Adrenal gland (tissue), 12 donors: ENCODE data around the gene GPR132. TPM values are rescaled to one million over a fixed set of nuclear protein-coding genes. Genes with fewer than 3 reads are reported as not detected.

ENCODE experiments used
- DNase-seq, 7 donors: peaks; one replicate each; pipeline ENCODE4 v3.0.0-alpha.2; 2019 to 2020
- H3K27ac ChIP-seq, 5 donors: fragments of 200-600 bp; sonication (generic) in 4 of 5; 1 replicate in 3 of 5; 2 replicates in 2 of 5; pipeline versions ENCODE4 v1.5.1 to v1.8.0; 2016 to 2020; ENCODE audit warnings: mild to moderate bottlenecking in 1 of 5
- H3K27me3 ChIP-seq: fragments of 200-600 bp; 2 replicates; pipeline ENCODE4 v1.8.0; 2021
- H3K36me3 ChIP-seq, 2 donors: fragments of 200-600 bp; replicated peaks in 1 of 2; 1 replicate in 1 of 2; 2 replicates in 1 of 2; pipeline versions ENCODE4 v1.5.1 to v1.8.0; 2018 to 2022
- H3K4me1 ChIP-seq, 2 donors: fragments of 200-600 bp; replicated peaks in 1 of 2; 1 replicate in 1 of 2; 2 replicates in 1 of 2; pipeline versions ENCODE4 v1.5.1 to v1.8.0; 2018 to 2021
- H3K4me3 ChIP-seq, 4 donors: fragments of 200-600 bp; sonication (generic) in 3 of 4; one replicate each; pipeline ENCODE4 v1.5.1; 2016 to 2018
- H3K9me3 ChIP-seq, 3 donors: fragments of 200-600 bp; sonication (generic) in 1 of 3; replicated peaks in 1 of 3; 1 replicate in 2 of 3; 2 replicates in 1 of 3; pipeline versions ENCODE4 v1.5.1 to v1.8.0; 2016 to 2021
- POLR2A ChIP-seq, 2 donors: fragments of 450-650 bp; IDR thresholded peaks; one replicate each; pipeline ENCODE4 v1.6.1; 2017; ENCODE audit warnings: antibody characterized with exemption in 2 of 2, mild to moderate bottlenecking in 2 of 2, moderate library complexity in 1 of 2
- WGBS, 4 donors: extraction: QIAGEN DNeasy Blood & Tissue Kit in 2 of 4; methylation state at CpG; one replicate each; pipeline versions ENCODE4 v1.1.5 to v1.1.7; 2013 to 2017; 5-methylcytosine and 5-hydroxymethylcytosine counted together
- intact Hi-C, 2 donors: fragments of 100-400 bp; cut with DNase I; formaldehyde crosslinking; loops; one replicate each; pipeline versions ENCODE4 v1.14.1 to v1.15.0; 2022 to 2023
- polyA plus RNA-seq, 3 donors: library from polyadenylated mRNA; stranded (reverse); fragments of 200-250 nt in 2 of 3; fragments of 350-450 nt in 1 of 3; fragmentation: Illumina TruSeq in 1 of 3; extraction: RNeasy Lipid Tissue Mini Kit (QIAGEN cat#74804) in 1 of 3; gene quantifications; one replicate each; pipeline ENCODE4 v1.2.3, GENCODE V29; 2013 to 2014
- total RNA-seq, 9 donors: library from RNA; depleted of rRNA in 4 of 9; stranded (reverse); fragments of >200 nt in 4 of 9; fragments of 120-200 nt in 1 of 9; fragmentation: NEBNext Ultra II Directional in 1 of 9; extraction: Animal tissue kit (Norgen Biotek cat#: 25700) in 1 of 9; gene quantifications; one replicate each; pipeline versions ENCODE4 v1.1.0 to v1.2.4, GENCODE V29; 2013 to 2023
- TF ChIP-seq, protein P1 (sequence below), 6 experiments: fragments of 450-650 bp in 4 of 6; fragments of 200-600 bp in 2 of 6; sonication (generic) in 1 of 6; IDR thresholded peaks; 1 replicate in 5 of 6; 2 replicates in 1 of 6; pipeline versions ENCODE4 v1.5.1 to v1.8.0; 2016 to 2021; ENCODE audit warnings: antibody characterized with exemption in 6 of 6, mild to moderate bottlenecking in 2 of 6, moderate library complexity in 1 of 6
- donor health status: healthy with polysubstance abuse.
- donor health status: Bipolar disorder and iron deficiency.
- donor health status: DM: yes; HTN: yes; CAD: no.
- donor health status: DM: no; HTN: no; CAD: no.
- donor health status: DM: no; HTN: no; CAD: no.
- donor health status: DM: yes; HTN: yes; CAD: no.

The GPR132 gene
- total and polyA plus RNA-seq, 12 donors, result 0.17 to 11.7 (median 1.6) TPM

- intact Hi-C loops, result no loop called here
- TF ChIP-seq, protein P1, sequence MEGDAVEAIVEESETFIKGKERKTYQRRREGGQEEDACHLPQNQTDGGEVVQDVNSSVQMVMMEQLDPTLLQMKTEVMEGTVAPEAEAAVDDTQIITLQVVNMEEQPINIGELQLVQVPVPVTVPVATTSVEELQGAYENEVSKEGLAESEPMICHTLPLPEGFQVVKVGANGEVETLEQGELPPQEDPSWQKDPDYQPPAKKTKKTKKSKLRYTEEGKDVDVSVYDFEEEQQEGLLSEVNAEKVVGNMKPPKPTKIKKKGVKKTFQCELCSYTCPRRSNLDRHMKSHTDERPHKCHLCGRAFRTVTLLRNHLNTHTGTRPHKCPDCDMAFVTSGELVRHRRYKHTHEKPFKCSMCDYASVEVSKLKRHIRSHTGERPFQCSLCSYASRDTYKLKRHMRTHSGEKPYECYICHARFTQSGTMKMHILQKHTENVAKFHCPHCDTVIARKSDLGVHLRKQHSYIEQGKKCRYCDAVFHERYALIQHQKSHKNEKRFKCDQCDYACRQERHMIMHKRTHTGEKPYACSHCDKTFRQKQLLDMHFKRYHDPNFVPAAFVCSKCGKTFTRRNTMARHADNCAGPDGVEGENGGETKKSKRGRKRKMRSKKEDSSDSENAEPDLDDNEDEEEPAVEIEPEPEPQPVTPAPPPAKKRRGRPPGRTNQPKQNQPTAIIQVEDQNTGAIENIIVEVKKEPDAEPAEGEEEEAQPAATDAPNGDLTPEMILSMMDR (IDR thresholded peaks at IDR 0.05), result no peak
- TF ChIP-seq POLR2A (IDR thresholded peaks at IDR 0.05), result no peak
- Histone ChIP-seq H3K4me3 (no peak overlapping the region), H3K27me3 (peaks cover 13% of the 10 kb centered on the region), H3K4me1 (peaks cover 10 to 29% of the 10 kb centered on the region in 2 donors), H3K27ac (peak overlapping the region in 1 of 5 donors; percentile 76), H3K9me3 (no peaks in the 10 kb centered on the region), H3K36me3 (no peaks in the 10 kb centered on the region)
- 72 to 94% (median 82%) methylated on average over 3 to 24 of the region's 24 CpGs for WGBS, 4 donors
- peak in 1 of 7 donors; percentile 10 for DNase-seq
These were observed 23.8 kb upstream of the GPR132 start for GRCh38 chr14:105088812-105089745.

DNA sequence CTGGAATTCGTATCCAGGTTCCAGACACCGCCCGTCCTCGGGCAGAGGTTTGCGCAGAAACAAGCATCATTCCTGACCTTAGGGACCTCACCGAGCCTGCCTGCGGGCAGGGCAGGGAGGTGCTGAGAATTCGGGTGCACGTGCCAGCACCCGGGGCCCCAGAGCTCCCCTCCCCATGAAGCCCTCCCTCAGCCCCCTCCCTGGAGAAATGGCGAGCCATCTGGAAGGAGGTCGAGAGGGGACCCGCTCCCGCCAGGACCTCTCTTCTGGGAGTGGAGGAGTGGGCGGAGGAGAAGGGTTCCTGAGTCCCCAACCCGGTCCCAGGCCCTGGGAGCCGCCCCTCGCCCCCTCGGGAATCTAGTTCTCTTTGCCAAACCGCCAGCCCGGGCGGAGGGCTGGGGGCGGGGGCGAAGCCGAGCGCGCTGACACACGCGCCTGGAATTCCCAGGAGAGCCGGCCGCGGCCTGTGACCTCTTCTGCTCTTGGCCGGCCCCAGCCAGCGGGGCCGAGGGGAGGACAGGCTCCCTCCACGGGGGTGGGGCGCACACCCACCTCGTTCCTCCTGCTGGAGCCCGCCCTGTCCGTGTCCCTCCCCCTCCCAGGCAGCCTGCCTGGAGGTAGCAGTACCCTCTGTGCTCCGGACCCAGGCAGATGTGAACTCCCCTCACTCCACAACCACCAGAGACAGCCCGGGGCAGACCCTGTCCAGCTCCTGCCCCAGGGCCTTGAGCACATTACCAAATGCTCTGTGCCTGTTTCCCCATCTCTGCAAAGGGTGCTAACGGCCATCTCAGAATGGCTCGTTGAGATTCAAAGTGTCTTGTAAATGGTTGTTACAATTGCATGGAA is 23.0 kb upstream of the GPR132 start:
- Histone ChIP-seq H3K27ac (peak overlapping the region in 1 of 5 donors; percentile 76), H3K4me3 (peak overlapping the region in 1 of 4 donors; percentile 53), H3K27me3 (peaks cover 13% of the 10 kb centered on the region), H3K4me1 (peaks cover 10 to 25% of the 10 kb centered on the region in 2 donors), H3K9me3 (no peaks in the 10 kb centered on the region), H3K36me3 (no peaks in the 10 kb centered on the region)
- TF ChIP-seq POLR2A (IDR thresholded peaks at IDR 0.05), result no peak
- TF ChIP-seq, protein P1 (IDR thresholded peaks at IDR 0.05), result no peak
- WGBS, 4 donors, result 10 to 43% (median 23%) methylated on average over 9 to 44 of the region's 44 CpGs
- intact Hi-C loops, result no loop called here
- peak in 4 of 7 donors; percentile 29 to 67 (median 46) for DNase-seq

- H3K36me3 ChIP-seq, result no peaks in the 10 kb centered on the region
- 2 to 9% (median 3%) methylated on average over 14 to 60 of the region's 60 CpGs for WGBS, 4 donors
- peaks cover 5 to 21% of the 10 kb centered on the region in 2 donors for H3K4me1 ChIP-seq
- DNase-seq, result peak in 2 of 7 donors; percentile 19 to 36
- intact Hi-C loops, result no loop called here
- H3K27me3 ChIP-seq, result peaks cover 13% of the 10 kb centered on the region
- H3K4me3 ChIP-seq, result peak overlapping the region in 1 of 4 donors; percentile 53
- H3K9me3 ChIP-seq, result no peaks in the 10 kb centered on the region
- peak overlapping the region in 1 of 5 donors; percentile 76 for H3K27ac ChIP-seq
- TF ChIP-seq, protein P1 (IDR thresholded peaks at IDR 0.05), result no peak
- no peak for TF ChIP-seq POLR2A (IDR thresholded peaks at IDR 0.05)
These were observed 22.2 kb upstream of the GPR132 start for GRCh38 chr14:105087308-105087962.
